Ascending aorta (tissue), 2 donors: ENCODE results near the gene DCXR. TPM values are rescaled to one million over a fixed set of nuclear protein-coding genes. Genes with fewer than 3 reads are reported as not detected.

Experiments
- DNase-seq, 2 donors: peaks; one replicate each; pipeline ENCODE4 v3.0.0-alpha.2; 2019; ENCODE audit warnings: low spot score in 2 of 2
- H3K27ac ChIP-seq, 2 donors: fragments of 200-600 bp; sonication (generic); one replicate each; pipeline ENCODE4 v1.5.1; 2016 to 2017; ENCODE audit warnings: mild to moderate bottlenecking in 1 of 2
- H3K27me3 ChIP-seq: fragments of 200-600 bp; sonication (generic); one replicate; pipeline ENCODE4 v1.5.1; 2017
- H3K36me3 ChIP-seq, 2 donors: fragments of 200-600 bp; sonication (generic); one replicate each; pipeline ENCODE4 v1.5.1; 2016
- H3K4me1 ChIP-seq, 2 donors: fragments of 200-600 bp; sonication (generic); one replicate each; pipeline ENCODE4 v1.5.1; 2016 to 2017; ENCODE audit warnings: mild to moderate bottlenecking in 1 of 2
- H3K4me3 ChIP-seq, 2 donors: fragments of 200-600 bp; sonication (generic); one replicate each; pipeline ENCODE4 v1.5.1; 2016 to 2017; ENCODE audit warnings: mild to moderate bottlenecking in 1 of 2
- H3K9me3 ChIP-seq, 2 donors: fragments of 200-600 bp; sonication (generic); one replicate each; pipeline ENCODE4 v1.5.1; 2016
- CTCF ChIP-seq, 3 experiments: fragments of 200-600 bp in 2 of 3; fragments of 450-650 bp in 1 of 3; sonication (generic) in 2 of 3; IDR thresholded peaks; one replicate each; pipeline ENCODE4 v1.5.1; 2016 to 2019; ENCODE audit warnings: antibody characterized with exemption in 3 of 3, mild to moderate bottlenecking in 1 of 3, moderate library complexity in 1 of 3
- intact Hi-C: fragments of 100-400 bp; cut with DNase I; formaldehyde crosslinking; loops from one replicate; pipeline ENCODE4 v1.15.1; 2023
- total RNA-seq: library from RNA; depleted of rRNA; stranded (reverse); fragments of >200 nt; gene quantifications from one replicate; pipeline ENCODE4 v1.1.0, GENCODE V29; 2016

DCXR gene
- total RNA-seq, 1 donor from 2014 or later, result 160 TPM

- H3K27me3 ChIP-seq, result peaks cover 8% of the 10 kb centered on the region
- no peak for DNase-seq
- H3K36me3 ChIP-seq, result no peaks in the 10 kb centered on the region
- peaks cover 10 to 18% of the 10 kb centered on the region in 2 donors for H3K4me1 ChIP-seq
- H3K27ac ChIP-seq, result no peak overlapping the region
- H3K9me3 ChIP-seq, result no peaks in the 10 kb centered on the region
- H3K4me3 ChIP-seq, result no peak overlapping the region
- no peak for TF ChIP-seq CTCF (IDR thresholded peaks at IDR 0.05)
- intact Hi-C loops, result no loop called here
Measured at GRCh38 chr17:82029391-82029790, 8.1 kb downstream of the DCXR start.

- Histone ChIP-seq H3K27me3 (peaks cover 8% of the 10 kb centered on the region), H3K4me3 (no peak overlapping the region), H3K27ac (no peak overlapping the region), H3K36me3 (no peaks in the 10 kb centered on the region), H3K4me1 (peaks cover 10 to 20% of the 10 kb centered on the region in 2 donors), H3K9me3 (no peaks in the 10 kb centered on the region)
- no peak for TF ChIP-seq CTCF (IDR thresholded peaks at IDR 0.05)
- no peak for DNase-seq
- intact Hi-C loops, result no loop called here
Measured at GRCh38 chr17:82028966-82029365, 8.5 kb downstream of the DCXR start.

DNA sequence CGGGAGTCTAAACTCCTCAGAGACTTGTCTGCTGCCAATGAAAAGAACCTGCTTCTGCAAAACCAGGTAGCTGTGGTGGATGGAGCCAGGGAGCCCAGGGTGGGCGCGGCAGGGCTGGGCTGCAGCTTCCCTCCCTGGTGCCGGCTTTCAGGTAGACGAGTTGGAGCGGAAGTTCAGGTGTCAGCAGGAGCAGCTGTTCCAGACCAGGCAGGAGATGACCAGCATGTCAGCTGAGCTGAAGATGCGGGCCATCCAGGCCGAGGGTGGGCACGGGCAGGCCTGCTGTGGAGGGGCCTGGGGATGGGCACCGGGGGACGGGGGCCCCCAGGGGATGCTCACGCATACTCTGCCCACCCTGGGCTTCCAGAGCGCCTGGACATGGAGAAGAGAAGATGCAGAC, 9.3 kb downstream of the DCXR start:
- Histone ChIP-seq H3K4me3 (no peak overlapping the region), H3K36me3 (no peaks in the 10 kb centered on the region), H3K27ac (no peak overlapping the region), H3K27me3 (peaks cover 8% of the 10 kb centered on the region), H3K9me3 (no peaks in the 10 kb centered on the region), H3K4me1 (peaks cover 10 to 25% of the 10 kb centered on the region in 2 donors)
- intact Hi-C loops, result no loop called here
- no peak for DNase-seq
- no peak for TF ChIP-seq CTCF (IDR thresholded peaks at IDR 0.05)

- Histone ChIP-seq H3K4me1 (peaks cover 17 to 27% of the 10 kb centered on the region in 2 donors), H3K27ac (no peak overlapping the region), H3K36me3 (no peaks in the 10 kb centered on the region), H3K27me3 (no peaks in the 10 kb centered on the region), H3K4me3 (no peak overlapping the region), H3K9me3 (no peaks in the 10 kb centered on the region)
- TF ChIP-seq CTCF (IDR thresholded peaks at IDR 0.05), result no peak
- no peak for DNase-seq
- intact Hi-C loops, result no loop called here
Measured at GRCh38 chr17:82025401-82026107, 11.9 kb downstream of the DCXR start.

GRCh38 chr17:82024859-82025258, 12.6 kb downstream of the DCXR start:
- H3K27ac ChIP-seq, result no peak overlapping the region
- no peaks in the 10 kb centered on the region for H3K9me3 ChIP-seq
- no peaks in the 10 kb centered on the region for H3K36me3 ChIP-seq
- H3K4me1 ChIP-seq, result peaks cover 12 to 20% of the 10 kb centered on the region in 2 donors
- DNase-seq, result no peak
- TF ChIP-seq CTCF (IDR thresholded peaks at IDR 0.05), result no peak
- intact Hi-C loops, result loop anchor here (5.0 kb wide), 3 partner anchors 113 to 187 kb away; partner anchors contain the start of genes ARHGDIA, CCDC57 and PCYT2
- H3K27me3 ChIP-seq, result no peaks in the 10 kb centered on the region
- no peak overlapping the region for H3K4me3 ChIP-seq
